Measurements from ENCODE around the gene ARL6IP6. TPM values are rescaled to one million over a fixed set of nuclear protein-coding genes. Genes with fewer than 3 reads are reported as not detected.

The ARL6IP6 gene
- total and polyA plus RNA-seq, 10 of the 15 experiments (the other 5 are each of a cell fraction or from before 2014, with no cell fraction given): 15.8 to 87.3 (median 28.4) TPM

DNA sequence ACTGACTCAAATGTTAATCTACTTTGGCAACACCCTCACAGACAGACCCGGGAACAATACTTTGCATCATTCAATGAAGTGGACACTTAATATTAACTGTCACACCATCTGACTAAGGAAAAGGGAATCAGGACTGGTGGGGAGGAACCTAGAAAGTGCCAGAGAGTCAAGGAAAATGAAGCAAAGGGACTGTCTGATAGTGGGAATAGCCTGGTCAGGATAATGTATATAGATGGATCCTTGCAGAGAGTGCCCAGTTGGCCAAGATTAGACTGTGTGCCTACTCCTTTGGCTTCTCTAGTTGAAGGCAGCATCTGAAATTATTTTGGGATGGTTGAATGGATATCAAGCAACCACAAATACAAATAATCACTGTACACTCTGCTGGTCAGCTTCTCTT, 45.2 kb downstream of the ARL6IP6 start:
- 100% methylated on average over 1 of the region's 1 CpG for WGBS (ENCODE audit: insufficient coverage, insufficient replicate concordance, low lambda C conversion rate, missing lambda C conversion rate)
- no peak overlapping the region for H3K4me3 ChIP-seq
- intact Hi-C loops (cut with micrococcal nuclease; ENCODE audit: unreplicated experiment): no loop called here
- RAD21 ChIA-PET (ENCODE audit: unreplicated experiment): no interaction called here
- CTCF ChIA-PET: interaction anchor here (1.5 kb wide), 1 partner anchor 13 kb away, joined by 3 read pairs; no protein-coding TSS in a partner anchor
- in situ Hi-C loops (cut with MboI): no loop called here
- H4K20me1 ChIP-seq (ENCODE audit: control insufficient read depth, insufficient read depth): no peaks in the 10 kb centered on the region
- H3K79me2 ChIP-seq (ENCODE audit: control insufficient read depth, insufficient read depth, low read length): no peaks in the 10 kb centered on the region
- BruUV-seq (replicated peaks): no TSS peak
- H3K9me3 ChIP-seq (replicated peaks; ENCODE audit: control insufficient read depth, insufficient read depth, low read length): no peaks in the 10 kb centered on the region
- H3K27ac ChIP-seq (ENCODE audit: control insufficient read depth, insufficient read depth): no peak overlapping the region
- SMC1A ChIA-PET (ENCODE audit: uncharacterized antibody, unreplicated experiment): no interaction called here
- H3K4me2 ChIP-seq (ENCODE audit: control insufficient read depth, insufficient read depth): no peak overlapping the region
- POLR2A ChIA-PET: no interaction called here
- DNase-seq (ENCODE audit: low read depth, low spot score) (no peak), ATAC-seq (no peak), FAIRE-seq (peak; percentile 35)
- no peaks in the 10 kb centered on the region for H3K27me3 ChIP-seq (replicated peaks in 1 of 2; ENCODE audit: control insufficient read depth in 2 of 2, insufficient read depth in 2 of 2, low read length in 1 of 2)
- no peak overlapping the region for H2AFZ ChIP-seq (ENCODE audit: control insufficient read depth, low read depth, low read length)
- no peaks in the 10 kb centered on the region for H3K4me1 ChIP-seq (ENCODE audit: control insufficient read depth, insufficient read depth, low read length)
- no peaks in the 10 kb centered on the region; a peak in 3 of 4 replicates for H3K36me3 ChIP-seq (ENCODE audit: control insufficient read depth in 2 of 2, insufficient read depth in 2 of 2, low read length in 1 of 2)
- H3K9ac ChIP-seq (ENCODE audit: control insufficient read depth, insufficient read depth, low read length): no peak overlapping the region
- TF ChIP-seq PAX8 (IDR thresholded peaks at IDR 0.05): no peak
- TF ChIP-seq, protein P1, sequence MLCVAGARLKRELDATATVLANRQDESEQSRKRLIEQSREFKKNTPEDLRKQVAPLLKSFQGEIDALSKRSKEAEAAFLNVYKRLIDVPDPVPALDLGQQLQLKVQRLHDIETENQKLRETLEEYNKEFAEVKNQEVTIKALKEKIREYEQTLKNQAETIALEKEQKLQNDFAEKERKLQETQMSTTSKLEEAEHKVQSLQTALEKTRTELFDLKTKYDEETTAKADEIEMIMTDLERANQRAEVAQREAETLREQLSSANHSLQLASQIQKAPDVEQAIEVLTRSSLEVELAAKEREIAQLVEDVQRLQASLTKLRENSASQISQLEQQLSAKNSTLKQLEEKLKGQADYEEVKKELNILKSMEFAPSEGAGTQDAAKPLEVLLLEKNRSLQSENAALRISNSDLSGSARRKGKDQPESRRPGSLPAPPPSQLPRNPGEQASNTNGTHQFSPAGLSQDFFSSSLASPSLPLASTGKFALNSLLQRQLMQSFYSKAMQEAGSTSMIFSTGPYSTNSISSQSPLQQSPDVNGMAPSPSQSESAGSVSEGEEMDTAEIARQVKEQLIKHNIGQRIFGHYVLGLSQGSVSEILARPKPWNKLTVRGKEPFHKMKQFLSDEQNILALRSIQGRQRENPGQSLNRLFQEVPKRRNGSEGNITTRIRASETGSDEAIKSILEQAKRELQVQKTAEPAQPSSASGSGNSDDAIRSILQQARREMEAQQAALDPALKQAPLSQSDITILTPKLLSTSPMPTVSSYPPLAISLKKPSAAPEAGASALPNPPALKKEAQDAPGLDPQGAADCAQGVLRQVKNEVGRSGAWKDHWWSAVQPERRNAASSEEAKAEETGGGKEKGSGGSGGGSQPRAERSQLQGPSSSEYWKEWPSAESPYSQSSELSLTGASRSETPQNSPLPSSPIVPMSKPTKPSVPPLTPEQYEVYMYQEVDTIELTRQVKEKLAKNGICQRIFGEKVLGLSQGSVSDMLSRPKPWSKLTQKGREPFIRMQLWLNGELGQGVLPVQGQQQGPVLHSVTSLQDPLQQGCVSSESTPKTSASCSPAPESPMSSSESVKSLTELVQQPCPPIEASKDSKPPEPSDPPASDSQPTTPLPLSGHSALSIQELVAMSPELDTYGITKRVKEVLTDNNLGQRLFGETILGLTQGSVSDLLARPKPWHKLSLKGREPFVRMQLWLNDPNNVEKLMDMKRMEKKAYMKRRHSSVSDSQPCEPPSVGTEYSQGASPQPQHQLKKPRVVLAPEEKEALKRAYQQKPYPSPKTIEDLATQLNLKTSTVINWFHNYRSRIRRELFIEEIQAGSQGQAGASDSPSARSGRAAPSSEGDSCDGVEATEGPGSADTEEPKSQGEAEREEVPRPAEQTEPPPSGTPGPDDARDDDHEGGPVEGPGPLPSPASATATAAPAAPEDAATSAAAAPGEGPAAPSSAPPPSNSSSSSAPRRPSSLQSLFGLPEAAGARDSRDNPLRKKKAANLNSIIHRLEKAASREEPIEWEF (IDR thresholded peaks at IDR 0.05; ENCODE audit: insufficient replicate concordance, low read depth, low read length): no peak
- TF ChIP-seq RFX5 (IDR thresholded peaks at IDR 0.05; ENCODE audit: low read depth, low read length): no peak
- TF ChIP-seq SREBF2 (IDR thresholded peaks at IDR 0.05; ENCODE audit: low read length): no peak
- no peak for TF ChIP-seq EED (IDR thresholded peaks at IDR 0.05; ENCODE audit: low read depth)
- TF ChIP-seq STAT3 (IDR thresholded peaks at IDR 0.05; ENCODE audit: low read depth, low read length): no peak
- no peak for TF ChIP-seq MTA2 (IDR thresholded peaks at IDR 0.05; ENCODE audit: low read depth)
- no peak for TF ChIP-seq SMC3 (IDR thresholded peaks at IDR 0.05; ENCODE audit: borderline replicate concordance, low read length)
- TF ChIP-seq REST (IDR thresholded peaks at IDR 0.05; ENCODE audit: low read depth, low read length): no peak
- TF ChIP-seq ZZZ3 (IDR thresholded peaks at IDR 0.05; ENCODE audit: control insufficient read depth, insufficient read length, low read depth): no peak
- TF ChIP-seq HDGF (IDR thresholded peaks at IDR 0.05): no peak
- TF ChIP-seq, protein P2, sequence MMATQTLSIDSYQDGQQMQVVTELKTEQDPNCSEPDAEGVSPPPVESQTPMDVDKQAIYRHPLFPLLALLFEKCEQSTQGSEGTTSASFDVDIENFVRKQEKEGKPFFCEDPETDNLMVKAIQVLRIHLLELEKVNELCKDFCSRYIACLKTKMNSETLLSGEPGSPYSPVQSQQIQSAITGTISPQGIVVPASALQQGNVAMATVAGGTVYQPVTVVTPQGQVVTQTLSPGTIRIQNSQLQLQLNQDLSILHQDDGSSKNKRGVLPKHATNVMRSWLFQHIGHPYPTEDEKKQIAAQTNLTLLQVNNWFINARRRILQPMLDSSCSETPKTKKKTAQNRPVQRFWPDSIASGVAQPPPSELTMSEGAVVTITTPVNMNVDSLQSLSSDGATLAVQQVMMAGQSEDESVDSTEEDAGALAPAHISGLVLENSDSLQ (IDR thresholded peaks at IDR 0.05): no peak
- TF ChIP-seq ZBTB33 (IDR thresholded peaks at IDR 0.05): no peak
- no peak for TF ChIP-seq STAT1 (conservative IDR thresholded peaks at IDR 0.05)
- no peak for TF ChIP-seq ZNF622 (IDR thresholded peaks at IDR 0.05)
